Pancreas (tissue), 10 donors: ENCODE data around the gene NACC2. TPM values are rescaled to one million over a fixed set of nuclear protein-coding genes. Genes with fewer than 3 reads are reported as not detected.
A peak's percentile ranks its signal among the peaks of the same experiment; 100 is the strongest.

ENCODE experiments used
- ATAC-seq, 4 donors: fragments of 200-7000 bp; cut with Tn5 transposase; one replicate each; pipeline versions ENCODE4 v1.8.0 to v1.9.1; 2020; ENCODE audit warnings: mild to moderate bottlenecking in 4 of 4, moderate library complexity in 4 of 4
- DNase-seq, 6 donors: peaks; one replicate each; pipeline ENCODE4 v3.0.0-alpha.2; 2020
- FAIRE-seq: peaks from 2 replicates; lab custom pipeline; 2012; peaks lifted over from hg19 to GRCh38; lab: Jason Lieb, UNC
- H3K27ac ChIP-seq, 4 donors: fragments of 200-600 bp; sonication (generic); 1 replicate in 3 of 4; 2 replicates in 1 of 4; pipeline versions ENCODE4 v1.5.0 to v1.8.0; 2020
- H3K27me3 ChIP-seq, 4 donors: fragments of 200-600 bp; one replicate each; pipeline ENCODE4 v1.8.0; 2021
- H3K36me3 ChIP-seq, 3 donors: fragments of 200-600 bp; sonication (generic) in 1 of 3; one replicate each; pipeline versions ENCODE4 v1.5.0 to v1.8.0; 2020 to 2021
- H3K4me1 ChIP-seq, 3 donors: fragments of 200-600 bp; one replicate each; pipeline ENCODE4 v1.8.0; 2021
- H3K4me3 ChIP-seq, 4 donors: fragments of 200-600 bp; sonication (generic) in 2 of 4; one replicate each; pipeline versions ENCODE4 v1.5.0 to v1.8.0; 2020 to 2021
- H3K9me3 ChIP-seq, 4 donors: fragments of 200-600 bp; one replicate each; pipeline ENCODE4 v1.8.0; 2021
- CTCF ChIP-seq, 4 donors: fragments of 200-600 bp; sonication (generic) in 3 of 4; IDR thresholded peaks; one replicate each; pipeline versions ENCODE4 v1.5.0 to v1.8.0; 2021; ENCODE audit warnings: antibody characterized with exemption in 4 of 4
- WGBS, 2 donors: extraction: QIAGEN DNeasy Blood & Tissue Kit; methylation state at CpG; one replicate each; pipeline ENCODE4 v1.1.7; 2013; 5-methylcytosine and 5-hydroxymethylcytosine counted together
- intact Hi-C, 3 donors: fragments of 100-400 bp; cut with DNase I; formaldehyde crosslinking; loops; one replicate each; pipeline versions ENCODE4 v1.11.1 to v1.14.2; 2022
- polyA plus RNA-seq, 2 donors: library from polyadenylated mRNA; stranded (reverse); fragments of 200-250 nt; gene quantifications; one replicate each; pipeline ENCODE4 v1.2.3, GENCODE V29; 2013
- total RNA-seq, 6 donors: library from RNA; stranded (reverse); fragmentation: NEBNext Ultra II Directional in 4 of 6; extraction: Animal tissue kit (Norgen Biotek cat#: 25700) in 4 of 6; gene quantifications; one replicate each; pipeline versions ENCODE4 v1.2.1 to v1.2.4, GENCODE V29; 2021 to 2023
- donor health status: healthy with polysubstance abuse.
- donor health status: DM: no; HTN: no; CAD: no; lungs with moderate emphysema.
- donor health status: DM: no; HTN: no; CAD: no.
- donor health status: control.
- donor health status: control.
- donor health status: Bipolar disorder and iron deficiency.
- donor health status: DM: yes; HTN: yes; CAD: no.
- donor health status: DM: no; HTN: no; CAD: no.
- donor health status: DM: no; HTN: no; CAD: no.
- donor health status: DM: yes; HTN: yes; CAD: no.

NACC2 gene
- total and polyA plus RNA-seq, 8 donors, result 4.3 to 12.4 (median 8.2) TPM

GRCh38 chr9:136115641-136116359 lies 20.7 kb upstream of the NACC2 start:
- Histone ChIP-seq H3K9me3 (no peaks in the 10 kb centered on the region), H3K4me1 (peaks cover 4 to 16% (median 12%) of the 10 kb centered on the region in 3 donors), H3K4me3 (no peak overlapping the region), H3K27me3 (no peaks in the 10 kb centered on the region), H3K36me3 (peaks cover 0 to 6% (median 0%) of the 10 kb centered on the region in 3 donors), H3K27ac (no peak overlapping the region)
- 91 to 94% methylated on average over 20 to 22 of the region's 22 CpGs for WGBS, 2 donors
- ATAC-seq, result no peak
- TF ChIP-seq CTCF (IDR thresholded peaks at IDR 0.05), result no peak
- FAIRE-seq, result no peak
- DNase-seq, result peak in 2 of 6 donors; percentile 39 to 79
- intact Hi-C loops, result no loop called here

GRCh38 chr9:136115206-136115605 lies 20.1 kb upstream of the NACC2 start:
- FAIRE-seq (no peak), DNase-seq (peak in 1 of 6 donors; percentile 60), ATAC-seq (no peak)
- TF ChIP-seq CTCF (IDR thresholded peaks at IDR 0.05), result no peak
- Histone ChIP-seq H3K36me3 (peaks cover 0 to 6% (median 0%) of the 10 kb centered on the region in 3 donors), H3K9me3 (no peaks in the 10 kb centered on the region), H3K4me3 (no peak overlapping the region), H3K4me1 (peaks cover 4 to 17% (median 12%) of the 10 kb centered on the region in 3 donors), H3K27ac (no peak overlapping the region), H3K27me3 (no peaks in the 10 kb centered on the region)
- 93% methylated on average over 13 of the region's 13 CpGs for WGBS, 2 donors
- intact Hi-C loops, result no loop called here

DNA sequence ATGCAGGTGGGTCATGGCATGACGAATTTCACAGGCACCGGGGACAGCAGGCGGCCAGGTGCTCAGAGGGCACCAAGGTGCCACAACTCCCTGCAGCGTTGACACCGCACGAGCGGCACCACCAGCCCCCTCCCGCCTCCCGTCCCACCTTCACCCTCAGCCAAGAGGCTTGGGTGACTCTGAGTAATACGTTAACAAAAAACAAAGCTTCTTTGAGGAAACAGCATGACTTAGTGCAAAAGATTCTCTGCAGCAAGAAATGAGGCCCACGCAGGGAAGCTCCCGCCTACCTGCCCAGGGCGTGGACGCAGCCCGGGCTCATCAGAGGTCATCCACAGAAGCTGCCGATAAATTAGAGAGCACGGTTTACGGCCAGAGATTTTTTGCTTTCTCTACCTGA lies 19.5 kb upstream of the NACC2 start:
- ATAC-seq (no peak), DNase-seq (no peak), FAIRE-seq (no peak)
- H3K4me1 ChIP-seq, result peaks cover 4 to 18% (median 15%) of the 10 kb centered on the region in 3 donors
- no peak overlapping the region for H3K27ac ChIP-seq
- no peaks in the 10 kb centered on the region for H3K27me3 ChIP-seq
- no peak for TF ChIP-seq CTCF (IDR thresholded peaks at IDR 0.05)
- intact Hi-C loops, result no loop called here
- whole genome bisulfite sequencing, 2 donors, result 94 to 97% methylated on average over 18 of the region's 18 CpGs
- H3K4me3 ChIP-seq, result no peak overlapping the region
- peaks cover 0 to 6% (median 0%) of the 10 kb centered on the region in 3 donors for H3K36me3 ChIP-seq
- no peaks in the 10 kb centered on the region for H3K9me3 ChIP-seq

- no peak overlapping the region for H3K4me3 ChIP-seq
- DNase-seq (no peak), ATAC-seq (no peak), FAIRE-seq (no peak)
- peaks cover 9 to 16% (median 9%) of the 10 kb centered on the region in 3 donors for H3K4me1 ChIP-seq
- WGBS, 2 donors, result 73 to 87% methylated on average over 11 of the region's 11 CpGs
- intact Hi-C loops, result no loop called here
- no peaks in the 10 kb centered on the region for H3K9me3 ChIP-seq
- H3K27ac ChIP-seq, result no peak overlapping the region
- H3K27me3 ChIP-seq, result no peaks in the 10 kb centered on the region
- no peak for TF ChIP-seq CTCF (IDR thresholded peaks at IDR 0.05)
- peaks cover 0 to 6% (median 0%) of the 10 kb centered on the region in 3 donors for H3K36me3 ChIP-seq
Observed at GRCh38 chr9:136112541-136112940, 17.5 kb upstream of the NACC2 start.

GRCh38 chr9:136111910-136112309 lies 16.8 kb upstream of the NACC2 start:
- whole genome bisulfite sequencing, 2 donors, result 77 to 84% methylated on average over 16 of the region's 16 CpGs
- no peak overlapping the region for H3K27ac ChIP-seq
- no peaks in the 10 kb centered on the region for H3K9me3 ChIP-seq
- FAIRE-seq (no peak), ATAC-seq (no peak), DNase-seq (no peak)
- H3K36me3 ChIP-seq, result peaks cover 0 to 6% (median 0%) of the 10 kb centered on the region in 3 donors
- intact Hi-C loops, result no loop called here
- no peaks in the 10 kb centered on the region for H3K27me3 ChIP-seq
- H3K4me1 ChIP-seq, result peaks cover 5 to 10% (median 5%) of the 10 kb centered on the region in 3 donors
- TF ChIP-seq CTCF (IDR thresholded peaks at IDR 0.05), result no peak
- no peak overlapping the region for H3K4me3 ChIP-seq
